Panc1 (cell line): ENCODE results near the gene OR6C76. TPM values are rescaled to one million over a fixed set of nuclear protein-coding genes. Genes with fewer than 3 reads are reported as not detected.

Experiments
- ATAC-seq: fragments of 200-7000 bp; cut with Tn5 transposase; 2 replicates; pipeline ENCODE4 v1.9.1; 2020; ENCODE audit warnings: mild to moderate bottlenecking, moderate library complexity
- BruUV-seq: library from RNA; stranded (reverse); fragments of 400-500 nt; replicated peaks from 2 replicates; lab custom pipeline; 2021; lab: Mats Ljungman, UMichigan
- CTCF ChIA-PET: fragments of 300-600 bp; sonication (Branson Sonifier 250); formaldehyde crosslinking; loops from one replicate; lab custom pipeline; 2022; ENCODE audit warnings: antibody characterized with exemption; lab: Charles Lee
- POLR2A ChIA-PET: fragments of 300-600 bp; sonication (Branson Sonifier 250); formaldehyde crosslinking; loops from one replicate; lab custom pipeline; 2022; ENCODE audit warnings: antibody characterized with exemption; lab: Charles Lee
- DNase-seq: peaks from one replicate; pipeline ENCODE4 v3.0.0-alpha.2; 2010; ENCODE audit warnings: low read depth, low spot score
- H3K27ac ChIP-seq: 2 replicates; pipeline ENCODE4 v1.5.1; 2011; ENCODE audit warnings: mild to moderate bottlenecking, low read length, inconsistent platforms
- H3K27me3 ChIP-seq: fragments of 200-500 bp; sonication (Bioruptor generic); 2 replicates; pipeline ENCODE4 v1.6.0; 2014; ENCODE audit warnings: low read length, inconsistent platforms; ENCODE audit not compliant: control insufficient read depth, insufficient read depth
- H3K36me3 ChIP-seq: fragments of 200-500 bp; sonication (Bioruptor generic); 2 replicates; pipeline ENCODE4 v1.5.1; 2014; ENCODE audit warnings: inconsistent platforms, mild to moderate bottlenecking, low read length, moderate library complexity; ENCODE audit not compliant: control insufficient read depth, insufficient read depth
- H3K4me1 ChIP-seq: 2 replicates; pipeline ENCODE4 v1.5.1; 2011; ENCODE audit warnings: inconsistent platforms, mild to moderate bottlenecking, low read length, moderate library complexity; ENCODE audit not compliant: control insufficient read depth, insufficient read depth
- H3K4me3 ChIP-seq, 2 experiments: 2 replicates each; pipeline ENCODE4 v1.5.1; 2011 to 2012; ENCODE audit warnings: low read depth in 2 of 2, low read length in 2 of 2, mild to moderate bottlenecking in 2 of 2, inconsistent platforms in 1 of 2, moderate library complexity in 1 of 2
- H3K9me3 ChIP-seq: fragments of 200-500 bp; sonication (Bioruptor generic); 2 replicates; pipeline ENCODE4 v1.5.1; 2014; ENCODE audit warnings: low read depth, mild to moderate bottlenecking, inconsistent platforms, low read length, moderate library complexity; ENCODE audit not compliant: control insufficient read depth, insufficient read depth
- CTCF ChIP-seq: fragments of 450-650 bp; IDR thresholded peaks from 2 replicates; pipeline ENCODE4 v1.5.1; 2017; ENCODE audit warnings: mild to moderate bottlenecking
- POLR2AphosphoS5 ChIP-seq: IDR thresholded peaks from 2 replicates; pipeline ENCODE4 v1.6.1; 2012; ENCODE audit warnings: mild to moderate bottlenecking, low read depth, low read length, moderate library complexity
- REST ChIP-seq, 2 experiments: IDR thresholded peaks; 2 replicates each; pipeline ENCODE4 v1.6.1; 2011 to 2012; ENCODE audit warnings: low read depth in 2 of 2, control low read depth in 1 of 2, low read length in 1 of 2, mild to moderate bottlenecking in 1 of 2, moderate library complexity in 1 of 2; ENCODE audit not compliant: insufficient read depth in 1 of 2
- SIN3A ChIP-seq: IDR thresholded peaks from 2 replicates; pipeline ENCODE4 v1.6.1; 2012; ENCODE audit warnings: low read depth, mild to moderate bottlenecking, low read length, moderate library complexity, borderline replicate concordance; ENCODE audit not compliant: insufficient read depth
- TCF7L2 ChIP-seq: IDR thresholded peaks from 2 replicates; pipeline ENCODE4 v1.6.1; 2011; ENCODE audit warnings: mild to moderate bottlenecking, low read depth, low read length, inconsistent platforms
- in situ Hi-C: cut with HindIII; loops from 2 replicates; pipeline ENCODE4 v1.10.0; 2016; ENCODE audit warnings: low sequenced_read_pairs, low pct_unique_long_range_greater_than_20kb
- intact Hi-C: fragments of 100-400 bp; cut with micrococcal nuclease; formaldehyde crosslinking; loops from one replicate; pipeline ENCODE4 v1.10.0; 2022; ENCODE audit not compliant: unreplicated experiment
- total RNA-seq: library from RNA; stranded (reverse); gene quantifications from one replicate; pipeline ENCODE4 v1.2.1, GENCODE V29; 2021; ENCODE audit not compliant: unreplicated experiment

Gene OR6C76
- total RNA-seq, 1 experiment from 2014 or later = not detected

DNA sequence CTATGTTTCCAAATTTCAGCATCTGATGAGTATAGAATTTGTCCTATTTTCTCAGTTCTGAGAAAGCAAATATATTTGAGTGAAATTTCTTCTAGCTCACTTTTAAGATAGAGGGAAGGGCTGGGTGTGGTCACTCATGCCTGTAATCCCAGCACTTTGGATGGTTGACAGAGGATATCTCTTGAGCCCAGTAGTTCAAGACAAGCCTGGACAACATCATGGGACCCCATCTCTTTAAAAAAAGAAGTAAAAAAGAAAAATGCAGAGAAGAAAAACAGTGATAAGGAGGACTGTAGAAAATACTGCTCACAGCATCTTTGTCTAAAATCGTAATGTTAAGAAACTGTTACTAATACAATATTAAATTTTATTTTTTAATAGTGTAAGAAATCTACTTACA is 46.2 kb downstream of the OR6C76 start:
- Histone ChIP-seq H3K9me3 (no peaks in the 10 kb centered on the region), H3K36me3 (no peaks in the 10 kb centered on the region), H3K4me3 (no peak overlapping the region), H3K27ac (no peak overlapping the region), H3K4me1 (no peaks in the 10 kb centered on the region), H3K27me3 (0 out of 2 replicates have a peak, but pooled peaks cover 3% of the 10 kb centered on the region)
- POLR2A ChIA-PET = no interaction called here
- CTCF ChIA-PET = no interaction called here
- intact Hi-C loops = no loop called here
- BruUV-seq = no TSS peak
- in situ Hi-C loops = no loop called here
- DNase-seq = no peak
- ATAC-seq = no peak
- TF ChIP-seq TCF7L2 = no peak
- no peak for TF ChIP-seq CTCF
- no peak for TF ChIP-seq POLR2AphosphoS5
- no peak for TF ChIP-seq SIN3A
- no peak for TF ChIP-seq REST (IDR thresholded peaks at IDR 0.05; ENCODE audit: insufficient read depth in 1 of 2, low read depth in 2 of 2, low read length in 1 of 2)

Other genes starting within 250 kb of the OR6C76 start
- gene OR10A7, start 205.2 kb upstream of the OR6C76 start, total RNA-seq = not detected
- gene OR6C74, start 181.6 kb upstream of the OR6C76 start, total RNA-seq = not detected
- gene OR6C6, start 129.7 kb upstream of the OR6C76 start, total RNA-seq = not detected
- not detected for gene OR6C1, start 111.9 kb upstream of the OR6C76 start, total RNA-seq
- not detected for gene OR6C3, start 95.5 kb upstream of the OR6C76 start, total RNA-seq
- gene OR6C75, start 63.3 kb upstream of the OR6C76 start, total RNA-seq = not detected
- not detected for gene OR6C65, start 25.7 kb upstream of the OR6C76 start, total RNA-seq
- not detected for gene OR6C2, start 17.8 kb downstream of the OR6C76 start, total RNA-seq
- gene OR6C70, start 43.9 kb downstream of the OR6C76 start, total RNA-seq = not detected
- gene OR6C68, start 66.1 kb downstream of the OR6C76 start, total RNA-seq = not detected
- gene OR6C4, start 123.3 kb downstream of the OR6C76 start, total RNA-seq = not detected
- gene OR2AP1, start 146.2 kb downstream of the OR6C76 start, total RNA-seq = not detected
- gene OR10P1, start 210.6 kb downstream of the OR6C76 start, total RNA-seq = not detected